ENCODE results near the gene CLINT1.

DNA sequence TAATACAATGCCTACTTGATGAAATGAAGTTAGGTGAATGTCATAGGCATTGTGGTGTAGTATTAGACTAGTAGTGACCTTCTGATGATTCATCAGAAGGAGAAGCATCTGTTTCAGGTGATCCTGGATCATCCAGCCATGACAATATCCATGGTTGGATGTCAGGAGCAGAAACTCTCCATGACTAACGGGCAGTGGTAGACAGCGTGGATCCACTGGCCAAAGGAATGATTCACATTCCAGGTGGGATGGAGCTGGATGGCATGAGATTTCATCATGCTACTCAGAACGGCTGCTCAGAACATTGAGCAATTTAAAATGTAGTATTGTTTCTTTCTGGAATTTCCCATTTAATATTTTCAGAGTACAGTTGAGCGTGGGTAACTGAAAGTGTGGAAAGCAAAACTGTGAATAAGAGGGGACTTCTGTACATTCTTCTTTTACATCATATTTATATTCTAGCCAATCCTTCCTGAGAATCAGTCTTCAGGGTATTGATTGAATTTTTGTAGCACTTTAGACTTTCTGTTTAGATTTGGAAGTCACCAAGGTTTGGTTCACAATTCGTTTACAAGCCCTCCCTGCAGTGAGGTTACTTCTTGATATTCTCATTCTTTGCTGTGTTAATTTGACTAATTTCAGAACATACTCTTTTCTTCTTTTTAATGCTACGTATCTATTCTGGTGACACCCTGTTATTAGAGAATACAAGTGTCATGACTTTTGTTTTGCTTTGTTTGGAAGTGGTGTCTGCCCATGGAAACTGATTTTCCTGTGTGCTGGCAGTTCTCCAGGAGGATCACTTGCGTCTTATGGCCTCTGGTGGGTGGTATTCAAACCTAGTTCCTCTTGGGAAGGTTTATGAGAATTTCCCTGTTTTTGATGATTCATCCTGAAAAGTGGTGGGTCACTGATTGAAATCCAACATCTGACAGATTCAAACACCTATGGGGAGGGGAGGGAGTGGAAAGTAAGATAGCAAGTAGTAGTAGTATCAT lies 12.2 kb upstream of the CLINT1 start:
- TF ChIP-seq CTCF (IDR thresholded peaks at IDR 0.05) (no peak), EP300 (IDR thresholded peaks at IDR 0.05) (no peak), POLR2AphosphoS5 (IDR thresholded peaks at IDR 0.05) (no peak), POLR2A (IDR thresholded peaks at IDR 0.05) (no peak)
